Osteoblast (primary cell): Measurements from ENCODE around the gene GIMAP1. TPM values are rescaled to one million over a fixed set of nuclear protein-coding genes. Genes with fewer than 3 reads are reported as not detected.
A peak's percentile ranks its signal among the peaks of the same experiment; 100 is the strongest.
"Not testable (repeated sequence)": the region's sequence is repeated elsewhere in the genome, so short reads cannot be mapped to it uniquely, and the experiment has no call there.

Experiments used
- DNase-seq: peaks from one replicate; pipeline ENCODE4 v3.0.0; 2011; ENCODE audit warnings: low spot score, mixed read lengths; ENCODE audit not compliant: insufficient read length; ENCODE audit errors: missing footprints
- H2AFZ ChIP-seq: 2 replicates; pipeline ENCODE4 v1.6.0; 2011; ENCODE audit warnings: mild to moderate bottlenecking, low read length
- H3K27ac ChIP-seq: 2 replicates; pipeline ENCODE4 v1.5.1; 2011; ENCODE audit warnings: mild to moderate bottlenecking, low read depth, low read length, moderate library complexity
- H3K27me3 ChIP-seq: 2 replicates; pipeline ENCODE4 v1.6.0; 2012; ENCODE audit warnings: mild to moderate bottlenecking, control low read depth, inconsistent platforms, low read length, moderate library complexity; ENCODE audit not compliant: insufficient read depth
- H3K36me3 ChIP-seq: 2 replicates; pipeline ENCODE4 v1.5.1; 2011; ENCODE audit warnings: mild to moderate bottlenecking, low read length, control low read depth, moderate library complexity; ENCODE audit not compliant: insufficient read depth
- H3K4me1 ChIP-seq: 2 replicates; pipeline ENCODE4 v1.5.1; 2011; ENCODE audit warnings: mild to moderate bottlenecking, low read length, control low read depth, moderate library complexity; ENCODE audit not compliant: insufficient read depth
- H3K4me2 ChIP-seq: 2 replicates; pipeline ENCODE4 v1.6.0; 2011; ENCODE audit warnings: mild to moderate bottlenecking, low read length; ENCODE audit not compliant: insufficient read depth
- H3K4me3 ChIP-seq: fragments of 200-600 bp; sonication (generic); 3 replicates; pipeline ENCODE4 v1.5.1; 2012; ENCODE audit warnings: mild to moderate bottlenecking, low read length, inconsistent platforms; ENCODE audit not compliant: insufficient read depth
- H3K79me2 ChIP-seq: 2 replicates; pipeline ENCODE4 v1.6.0; 2012; ENCODE audit warnings: mild to moderate bottlenecking, low read length, control low read depth, inconsistent platforms; ENCODE audit not compliant: insufficient read depth
- H3K9me3 ChIP-seq: 2 replicates; pipeline ENCODE4 v1.5.1; 2011; ENCODE audit warnings: low read depth, low read length, control low read depth
- H4K20me1 ChIP-seq: 2 replicates; pipeline ENCODE4 v1.6.0; 2012; ENCODE audit warnings: mild to moderate bottlenecking, low read length, control low read depth; ENCODE audit not compliant: insufficient read depth
- CTCF ChIP-seq: IDR thresholded peaks from 2 replicates; pipeline ENCODE4 v1.5.1; 2011; ENCODE audit warnings: mild to moderate bottlenecking, low read depth, low read length, moderate library complexity; ENCODE audit errors: extremely low read depth
- total RNA-seq: library from RNA; depleted of rRNA; stranded (reverse); fragments of >200 nt; gene quantifications from 2 replicates; pipeline ENCODE4 v1.2.3, GENCODE V29; 2012

Gene GIMAP1
- total RNA-seq, 1 donor = not detected

- no peak overlapping the region for H3K4me2 ChIP-seq
- H3K4me3 ChIP-seq = no peak overlapping the region
- no peaks in the 10 kb centered on the region for H3K36me3 ChIP-seq
- no peak overlapping the region for H2AFZ ChIP-seq
- H3K27me3 ChIP-seq = no peaks in the 10 kb centered on the region
- H3K79me2 ChIP-seq = no peaks in the 10 kb centered on the region
- no peaks in the 10 kb centered on the region for H3K9me3 ChIP-seq
- H3K4me1 ChIP-seq = no peaks in the 10 kb centered on the region
- DNase-seq = no peak
- H3K27ac ChIP-seq = no peak overlapping the region
- no peaks in the 10 kb centered on the region for H4K20me1 ChIP-seq
- TF ChIP-seq CTCF = no peak
Measured at GRCh38 chr7:150675714-150676113, 40.7 kb upstream of the GIMAP1 start.

- not testable (repeated sequence) for H4K20me1 ChIP-seq, H3K27ac ChIP-seq, H3K27me3 ChIP-seq, H3K36me3 ChIP-seq, H3K4me1 ChIP-seq, H2AFZ ChIP-seq, DNase-seq, H3K4me3 ChIP-seq, H3K79me2 ChIP-seq, H3K4me2 ChIP-seq, H3K9me3 ChIP-seq
Measured at GRCh38 chr7:150676276-150676675, 40.1 kb upstream of the GIMAP1 start.

- not testable (repeated sequence) for H3K4me3 ChIP-seq, H3K27ac ChIP-seq, H3K36me3 ChIP-seq, H2AFZ ChIP-seq, H3K9me3 ChIP-seq, H3K27me3 ChIP-seq, H3K79me2 ChIP-seq, H4K20me1 ChIP-seq, H3K4me2 ChIP-seq, DNase-seq, H3K4me1 ChIP-seq
Measured at GRCh38 chr7:150676854-150677253, 39.6 kb upstream of the GIMAP1 start.

GRCh38 chr7:150678601-150679000, 37.8 kb upstream of the GIMAP1 start:
- H3K36me3 ChIP-seq, DNase-seq, H4K20me1 ChIP-seq, H3K27ac ChIP-seq, H3K4me3 ChIP-seq, H3K79me2 ChIP-seq, H3K27me3 ChIP-seq, H3K4me1 ChIP-seq, H2AFZ ChIP-seq, H3K4me2 ChIP-seq, H3K9me3 ChIP-seq: not testable (repeated sequence)

GRCh38 chr7:150680364-150680763, 36.0 kb upstream of the GIMAP1 start:
- not testable (repeated sequence) for H4K20me1 ChIP-seq, H3K4me1 ChIP-seq, DNase-seq, H3K9me3 ChIP-seq, H3K4me2 ChIP-seq, H3K27me3 ChIP-seq, H2AFZ ChIP-seq, H3K27ac ChIP-seq, H3K79me2 ChIP-seq, H3K36me3 ChIP-seq, H3K4me3 ChIP-seq

GRCh38 chr7:150685219-150686029, 31.0 kb upstream of the GIMAP1 start, which contains the start of gene GIMAP2:
Gene GIMAP2 (plus strand): TSS chr7:150685706. CDS start chr7:150687060, 1,354 bp downstream.
- no peak for TF ChIP-seq CTCF
- DNase-seq = peak; percentile 70

More at GRCh38 chr7:150685219-150686029, 31.0 kb upstream of the GIMAP1 start, which contains the start of gene GIMAP2:
- Histone ChIP-seq H3K79me2 (no peaks in the 10 kb centered on the region), H3K27ac (no peak within 1 kb of the TSS), H3K9me3 (no peaks in the 10 kb centered on the region), H3K4me1 (no peaks in the 10 kb centered on the region), H3K4me3 (peak within 1 kb of the TSS; percentile 62), H2AFZ (peak within 1 kb of the TSS; percentile 76), H4K20me1 (no peaks in the 10 kb centered on the region), H3K27me3 (no peaks in the 10 kb centered on the region), H3K36me3 (no peaks in the 10 kb centered on the region), H3K4me2 (peak within 1 kb of the TSS; percentile 75)
